Loucy (cell line): Measurements from ENCODE around the gene NF1.

Experiments
- EZH2phosphoT487 ChIP-seq: fragments of 200-600 bp; IDR thresholded peaks from 2 replicates; pipeline ENCODE4 v1.6.1; 2018; ENCODE audit warnings: antibody characterized with exemption, mild to moderate bottlenecking, moderate library complexity, borderline replicate concordance
- TF ChIP-seq, protein P1 (sequence below): fragments of 200-600 bp; sonication (generic); conservative IDR thresholded peaks from 2 replicates; pipeline ENCODE4 v1.5.1; 2014; ENCODE audit warnings: mild to moderate bottlenecking, antibody characterized with exemption, low read length

DNA sequence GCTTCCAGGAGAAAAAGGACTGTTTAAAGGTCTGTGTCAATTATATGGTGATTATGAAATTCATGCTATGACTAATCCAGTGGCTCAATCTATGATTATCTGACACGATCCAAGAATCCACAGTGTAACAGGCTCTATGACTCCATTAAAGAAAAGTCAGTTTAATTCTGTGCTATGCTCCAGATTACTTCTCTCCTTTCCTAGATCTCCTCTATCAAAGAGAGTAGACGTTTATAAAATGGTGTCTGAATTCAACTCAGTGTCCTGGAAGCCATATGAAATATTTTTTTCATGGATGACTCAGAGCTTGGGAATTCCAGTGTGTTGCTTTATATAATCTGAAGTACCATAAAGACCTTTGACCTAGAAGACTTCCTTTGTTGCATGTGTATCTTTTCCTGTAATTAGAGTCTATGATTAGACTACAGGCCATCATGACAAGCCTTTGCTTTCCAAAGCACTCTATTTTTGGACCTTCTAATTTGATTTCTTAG lies 27.0 kb upstream of the NF1 start:
- TF ChIP-seq, protein P1, sequence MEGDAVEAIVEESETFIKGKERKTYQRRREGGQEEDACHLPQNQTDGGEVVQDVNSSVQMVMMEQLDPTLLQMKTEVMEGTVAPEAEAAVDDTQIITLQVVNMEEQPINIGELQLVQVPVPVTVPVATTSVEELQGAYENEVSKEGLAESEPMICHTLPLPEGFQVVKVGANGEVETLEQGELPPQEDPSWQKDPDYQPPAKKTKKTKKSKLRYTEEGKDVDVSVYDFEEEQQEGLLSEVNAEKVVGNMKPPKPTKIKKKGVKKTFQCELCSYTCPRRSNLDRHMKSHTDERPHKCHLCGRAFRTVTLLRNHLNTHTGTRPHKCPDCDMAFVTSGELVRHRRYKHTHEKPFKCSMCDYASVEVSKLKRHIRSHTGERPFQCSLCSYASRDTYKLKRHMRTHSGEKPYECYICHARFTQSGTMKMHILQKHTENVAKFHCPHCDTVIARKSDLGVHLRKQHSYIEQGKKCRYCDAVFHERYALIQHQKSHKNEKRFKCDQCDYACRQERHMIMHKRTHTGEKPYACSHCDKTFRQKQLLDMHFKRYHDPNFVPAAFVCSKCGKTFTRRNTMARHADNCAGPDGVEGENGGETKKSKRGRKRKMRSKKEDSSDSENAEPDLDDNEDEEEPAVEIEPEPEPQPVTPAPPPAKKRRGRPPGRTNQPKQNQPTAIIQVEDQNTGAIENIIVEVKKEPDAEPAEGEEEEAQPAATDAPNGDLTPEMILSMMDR, result no peak
- no peak for TF ChIP-seq EZH2phosphoT487
